PC-9 (cell line): Measurements from ENCODE around the gene EPHA2. TPM values are rescaled to one million over a fixed set of nuclear protein-coding genes. Genes with fewer than 3 reads are reported as not detected.

Experiments
- BruUV-seq: library from RNA; stranded (reverse); fragments of 400-500 nt; replicated peaks from 2 replicates; lab custom pipeline; 2021; lab: Mats Ljungman, UMichigan
- CTCF ChIA-PET: fragments of 300-600 bp; sonication (Branson Sonifier 250); formaldehyde crosslinking; loops from one replicate; lab custom pipeline; 2022; ENCODE audit warnings: antibody characterized with exemption; lab: Charles Lee
- POLR2A ChIA-PET: fragments of 300-600 bp; sonication (Branson Sonifier 250); formaldehyde crosslinking; loops from one replicate; lab custom pipeline; 2022; ENCODE audit warnings: antibody characterized with exemption; ENCODE audit not compliant: unreplicated experiment; lab: Charles Lee
- DNase-seq, 2 experiments: peaks; one replicate each; pipeline versions ENCODE4 v3.0.0 to v3.0.0-alpha.2; 2015 to 2022; ENCODE audit warnings: mixed read lengths in 1 of 2
- H2AFZ ChIP-seq: fragments of 200-600 bp; sonication (generic); 2 replicates; pipeline ENCODE4 v1.8.1; 2017; ENCODE audit warnings: antibody characterized with exemption
- H3F3A ChIP-seq: fragments of 200-600 bp; sonication (generic); 2 replicates; pipeline ENCODE4 v1.8.1; 2017; ENCODE audit warnings: antibody characterized with exemption, mild to moderate bottlenecking, low read depth; ENCODE audit not compliant: insufficient read depth
- H3K27ac ChIP-seq: fragments of 200-600 bp; sonication (generic); 2 replicates; pipeline ENCODE4 v1.6.1; 2016; ENCODE audit warnings: mixed run types
- H3K27me3 ChIP-seq: fragments of 200-600 bp; sonication (generic); 2 replicates; pipeline ENCODE4 v1.6.1; 2016; ENCODE audit warnings: low read depth, mixed run types; ENCODE audit not compliant: insufficient read depth
- H3K36me3 ChIP-seq: fragments of 200-600 bp; sonication (generic); 2 replicates; pipeline ENCODE4 v1.6.1; 2016; ENCODE audit warnings: low read depth, mixed run types
- H3K4me1 ChIP-seq: fragments of 200-600 bp; sonication (generic); replicated peaks from 2 replicates; pipeline ENCODE4 v1.6.1; 2016; ENCODE audit warnings: mixed run types; ENCODE audit not compliant: insufficient read depth
- H3K4me2 ChIP-seq: fragments of 200-600 bp; sonication (generic); 2 replicates; pipeline ENCODE4 v1.6.1; 2017; ENCODE audit warnings: mixed run types
- H3K4me3 ChIP-seq: fragments of 200-600 bp; sonication (generic); 2 replicates; pipeline ENCODE4 v1.6.1; 2016; ENCODE audit warnings: mixed run types
- H3K79me2 ChIP-seq: fragments of 200-600 bp; sonication (generic); 2 replicates; pipeline ENCODE4 v1.6.1; 2017; ENCODE audit warnings: low read depth, mixed run types
- H3K9me2 ChIP-seq: fragments of 200-600 bp; sonication (generic); 2 replicates; pipeline ENCODE4 v1.8.1; 2017; ENCODE audit warnings: mild to moderate bottlenecking; ENCODE audit not compliant: insufficient read depth
- H3K9me3 ChIP-seq: fragments of 200-600 bp; sonication (generic); 2 replicates; pipeline ENCODE4 v1.8.1; 2016; ENCODE audit warnings: low read depth; ENCODE audit not compliant: insufficient read depth
- H4K20me1 ChIP-seq: fragments of 200-600 bp; sonication (generic); 2 replicates; pipeline ENCODE4 v1.8.1; 2017; ENCODE audit not compliant: insufficient read depth
- EZH2 ChIP-seq: fragments of 200-600 bp; sonication (generic); IDR thresholded peaks from 2 replicates; pipeline ENCODE4 v1.8.0; 2017; ENCODE audit warnings: antibody characterized with exemption, low read depth
- intact Hi-C: fragments of 100-400 bp; cut with micrococcal nuclease; formaldehyde crosslinking; loops from one replicate; pipeline ENCODE4 v1.10.0; 2022; ENCODE audit not compliant: unreplicated experiment
- total RNA-seq: library from RNA; stranded (reverse); gene quantifications from 2 replicates; pipeline ENCODE4 v1.2.3, GENCODE V29; 2021
- TF ChIP-seq, protein P1 (sequence below): fragments of 200-600 bp; sonication (generic); conservative IDR thresholded peaks from 2 replicates; pipeline ENCODE4 v1.6.1; 2017; ENCODE audit warnings: mixed run types, antibody characterized with exemption, mild to moderate bottlenecking, moderate library complexity

Gene EPHA2
- total RNA-seq, 1 experiment from 2014 or later: 48.3 TPM

DNA sequence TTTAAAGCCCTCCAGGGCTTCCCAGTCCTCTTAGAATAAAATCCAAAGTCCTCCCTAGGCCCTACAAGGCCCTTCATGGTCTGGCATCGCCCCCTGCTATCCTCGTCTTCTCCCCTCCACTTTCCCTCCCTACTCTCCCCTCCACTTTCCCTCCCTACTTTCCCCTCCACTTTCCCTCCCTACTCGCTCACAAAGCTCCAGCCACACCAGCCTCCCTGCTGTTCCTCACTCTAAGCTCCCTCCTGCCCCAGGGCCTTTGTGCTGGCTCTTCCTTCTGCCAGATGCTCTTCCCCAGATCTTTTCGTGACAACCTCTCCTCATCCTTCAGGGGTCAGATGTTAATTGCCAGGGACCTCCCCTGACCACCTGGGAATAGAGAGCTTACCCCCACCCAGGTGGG lies 43.8 kb upstream of the EPHA2 start:
- DNase-seq: no peak
- no peaks in the 10 kb centered on the region for H3K27me3 ChIP-seq
- ChIA-PET CTCF (no interaction called here), POLR2A (interaction anchor here (0.6 kb wide), 1 partner anchor 10 kb away, joined by 27 read pairs; no protein-coding TSS in a partner anchor)
- no peak overlapping the region for H3K4me3 ChIP-seq
- BruUV-seq: no TSS peak
- no peak for TF ChIP-seq EZH2
- TF ChIP-seq, protein P1, sequence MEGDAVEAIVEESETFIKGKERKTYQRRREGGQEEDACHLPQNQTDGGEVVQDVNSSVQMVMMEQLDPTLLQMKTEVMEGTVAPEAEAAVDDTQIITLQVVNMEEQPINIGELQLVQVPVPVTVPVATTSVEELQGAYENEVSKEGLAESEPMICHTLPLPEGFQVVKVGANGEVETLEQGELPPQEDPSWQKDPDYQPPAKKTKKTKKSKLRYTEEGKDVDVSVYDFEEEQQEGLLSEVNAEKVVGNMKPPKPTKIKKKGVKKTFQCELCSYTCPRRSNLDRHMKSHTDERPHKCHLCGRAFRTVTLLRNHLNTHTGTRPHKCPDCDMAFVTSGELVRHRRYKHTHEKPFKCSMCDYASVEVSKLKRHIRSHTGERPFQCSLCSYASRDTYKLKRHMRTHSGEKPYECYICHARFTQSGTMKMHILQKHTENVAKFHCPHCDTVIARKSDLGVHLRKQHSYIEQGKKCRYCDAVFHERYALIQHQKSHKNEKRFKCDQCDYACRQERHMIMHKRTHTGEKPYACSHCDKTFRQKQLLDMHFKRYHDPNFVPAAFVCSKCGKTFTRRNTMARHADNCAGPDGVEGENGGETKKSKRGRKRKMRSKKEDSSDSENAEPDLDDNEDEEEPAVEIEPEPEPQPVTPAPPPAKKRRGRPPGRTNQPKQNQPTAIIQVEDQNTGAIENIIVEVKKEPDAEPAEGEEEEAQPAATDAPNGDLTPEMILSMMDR: no peak
- H3F3A ChIP-seq: no peaks in the 10 kb centered on the region
- H2AFZ ChIP-seq: no peak overlapping the region
- H3K9me2 ChIP-seq: no peaks in the 10 kb centered on the region
- no peaks in the 10 kb centered on the region for H3K9me3 ChIP-seq
- H3K27ac ChIP-seq: no peak overlapping the region
- H3K4me1 ChIP-seq: no peaks in the 10 kb centered on the region
- H3K36me3 ChIP-seq: no peaks in the 10 kb centered on the region
- intact Hi-C loops: no loop called here
- H3K79me2 ChIP-seq: no peaks in the 10 kb centered on the region
- H3K4me2 ChIP-seq: no peak overlapping the region
- H4K20me1 ChIP-seq: no peaks in the 10 kb centered on the region

DNA sequence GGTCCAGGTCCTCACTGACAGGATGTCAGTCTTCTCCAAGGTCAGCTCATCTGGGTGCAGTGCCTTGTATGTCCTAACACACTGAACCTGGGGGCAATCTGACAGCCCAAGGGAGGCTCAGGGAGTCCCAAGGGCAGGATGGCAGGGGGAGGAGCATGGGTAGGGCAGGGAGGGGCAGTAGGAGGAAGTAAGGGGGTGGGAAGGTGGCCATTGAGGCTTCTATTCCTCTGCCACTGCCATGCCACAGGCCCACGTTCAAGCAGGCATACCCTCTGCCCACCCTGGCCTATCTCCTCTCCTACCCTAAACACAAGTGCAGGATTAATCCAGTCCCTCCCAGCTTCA lies 43.3 kb upstream of the EPHA2 start:
- no peaks in the 10 kb centered on the region for H3K9me2 ChIP-seq
- H3K27ac ChIP-seq: no peak overlapping the region
- H3K9me3 ChIP-seq: no peaks in the 10 kb centered on the region
- H3K4me3 ChIP-seq: no peak overlapping the region
- intact Hi-C loops: no loop called here
- DNase-seq: no peak
- no peaks in the 10 kb centered on the region for H3K4me1 ChIP-seq
- no peaks in the 10 kb centered on the region for H3F3A ChIP-seq
- no TSS peak for BruUV-seq
- no peaks in the 10 kb centered on the region for H3K36me3 ChIP-seq
- H2AFZ ChIP-seq: no peak overlapping the region
- TF ChIP-seq, protein P1: no peak
- TF ChIP-seq EZH2: no peak
- POLR2A ChIA-PET: no interaction called here
- no peaks in the 10 kb centered on the region for H3K27me3 ChIP-seq
- CTCF ChIA-PET: no interaction called here
- no peak overlapping the region for H3K4me2 ChIP-seq
- H4K20me1 ChIP-seq: no peaks in the 10 kb centered on the region
- H3K79me2 ChIP-seq: no peaks in the 10 kb centered on the region

DNA sequence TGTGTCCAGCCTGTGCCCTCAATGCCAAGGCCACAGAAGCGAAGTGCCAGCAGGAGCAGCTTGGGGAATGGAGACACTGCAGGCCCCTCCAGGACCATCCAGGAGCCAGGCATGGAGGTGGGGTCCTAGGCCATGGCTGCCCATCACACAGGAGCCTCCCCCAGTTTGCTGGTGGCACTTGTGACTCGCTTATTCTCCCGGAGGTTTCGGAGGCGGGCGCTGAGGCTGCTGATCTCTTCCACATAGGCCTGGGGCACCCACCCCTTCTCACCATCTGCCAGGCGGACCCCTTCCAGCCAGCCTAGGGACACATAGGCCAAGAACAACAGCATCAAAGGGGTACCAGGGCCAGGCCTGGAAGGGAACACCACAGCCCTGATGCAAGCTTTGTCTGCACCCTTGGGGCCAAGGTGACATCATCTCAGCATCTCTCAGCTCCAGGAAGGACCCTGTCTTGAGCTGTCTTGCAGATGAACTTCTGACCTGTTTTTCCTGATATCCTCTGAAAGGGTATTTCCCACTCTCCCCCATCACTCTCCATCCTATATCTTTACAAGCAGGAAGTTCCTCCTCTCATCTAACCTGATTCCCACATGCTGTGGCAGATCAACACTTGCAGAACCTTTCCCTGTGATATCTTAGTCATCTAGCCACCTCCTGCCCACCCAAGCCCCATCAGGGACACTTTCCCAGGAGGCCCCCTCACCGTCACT lies 42.7 kb upstream of the EPHA2 start:
- ChIA-PET POLR2A (no interaction called here), CTCF (no interaction called here)
- H3K4me2 ChIP-seq: no peak overlapping the region
- H3K4me1 ChIP-seq: no peaks in the 10 kb centered on the region
- no peaks in the 10 kb centered on the region for H3F3A ChIP-seq
- intact Hi-C loops: no loop called here
- no peak overlapping the region for H3K27ac ChIP-seq
- no peaks in the 10 kb centered on the region for H3K27me3 ChIP-seq
- TF ChIP-seq EZH2: no peak
- TF ChIP-seq, protein P1: no peak
- no peaks in the 10 kb centered on the region for H3K79me2 ChIP-seq
- no peak for DNase-seq
- H3K9me2 ChIP-seq: no peaks in the 10 kb centered on the region
- no peak overlapping the region for H2AFZ ChIP-seq
- H3K4me3 ChIP-seq: no peak overlapping the region
- H4K20me1 ChIP-seq: no peaks in the 10 kb centered on the region
- no peaks in the 10 kb centered on the region for H3K9me3 ChIP-seq
- no TSS peak for BruUV-seq
- no peaks in the 10 kb centered on the region for H3K36me3 ChIP-seq
